Natural killer cell (primary cell): ENCODE results near the gene SDCBP2. TPM values are rescaled to one million over a fixed set of nuclear protein-coding genes. Genes with fewer than 3 reads are reported as not detected.
A peak's percentile ranks its signal among the peaks of the same experiment; 100 is the strongest.

Source experiments
- ATAC-seq, 3 donors: fragments of 150-1000 bp in 2 of 3; fragments of 200-7000 bp in 1 of 3; cut with Tn5 transposase; 1 replicate in 1 of 3; 2 replicates in 2 of 3; pipeline ENCODE4 v1.10.0; 2021; ENCODE audit warnings: mild to moderate bottlenecking in 2 of 3, moderate library complexity in 2 of 3
- DNase-seq, 2 donors: peaks; one replicate each; pipeline versions ENCODE4 v3.0.0 to v3.0.0-alpha.2; 2013 to 2021; ENCODE audit warnings: mixed read lengths in 1 of 2
- H3K27ac ChIP-seq: one replicate; pipeline ENCODE4 v1.5.1; 2013; ENCODE audit warnings: mild to moderate bottlenecking, low read length
- H3K27me3 ChIP-seq: one replicate; pipeline ENCODE4 v1.6.1; 2013; ENCODE audit warnings: low read length; ENCODE audit not compliant: control insufficient read depth, insufficient read depth
- H3K36me3 ChIP-seq: one replicate; pipeline ENCODE4 v1.6.1; 2013; ENCODE audit warnings: low read length; ENCODE audit not compliant: control insufficient read depth, insufficient read depth
- H3K4me1 ChIP-seq: one replicate; pipeline ENCODE4 v1.6.1; 2013; ENCODE audit warnings: low read length; ENCODE audit not compliant: control insufficient read depth, insufficient read depth
- H3K4me3 ChIP-seq: one replicate; pipeline ENCODE4 v1.5.1; 2013; ENCODE audit warnings: low read length
- H3K9me3 ChIP-seq: one replicate; pipeline ENCODE4 v1.6.1; 2013; ENCODE audit warnings: low read length; ENCODE audit not compliant: control insufficient read depth, insufficient read depth
- H3K27ac Mint-ChIP-seq, 2 donors: one replicate each; pipeline ENCODE4 v1.8.0; 2022; ENCODE audit warnings: mild to moderate bottlenecking in 2 of 2, mixed read lengths in 2 of 2, moderate library complexity in 1 of 2
- H3K27me3 Mint-ChIP-seq, 2 donors: one replicate each; pipeline ENCODE4 v1.8.0; 2022; ENCODE audit warnings: low read depth in 2 of 2, mixed read lengths in 2 of 2
- H3K36me3 Mint-ChIP-seq: one replicate; pipeline ENCODE4 v1.8.0; 2022; ENCODE audit warnings: mixed read lengths
- H3K4me1 Mint-ChIP-seq, 2 donors: one replicate each; pipeline ENCODE4 v1.8.0; 2022; ENCODE audit warnings: mixed read lengths in 2 of 2
- H3K4me3 Mint-ChIP-seq: one replicate; pipeline ENCODE4 v1.8.0; 2022; ENCODE audit warnings: mild to moderate bottlenecking, moderate library complexity, mixed read lengths
- H3K9me3 Mint-ChIP-seq, 2 donors: one replicate each; pipeline ENCODE4 v1.8.0; 2022; ENCODE audit warnings: mixed read lengths in 2 of 2
- WGBS: methylation state at CpG from one replicate; pipeline ENCODE4 v1.1.7; 2013; ENCODE audit warnings: missing lambda C conversion rate; ENCODE audit not compliant: insufficient coverage; 5-methylcytosine and 5-hydroxymethylcytosine counted together
- intact Hi-C: fragments of 100-400 bp; cut with micrococcal nuclease; formaldehyde crosslinking; loops from one replicate; pipeline ENCODE4 v1.14.2; 2022
- total RNA-seq, 4 donors: library from RNA; stranded (reverse); fragments of 120-200 nt in 1 of 4; gene quantifications; one replicate each; pipeline versions ENCODE4 v1.2.3 to v1.2.4, GENCODE V29; 2013 to 2022
- TF ChIP-seq, protein P1 (sequence below): fragments of 200-600 bp; IDR thresholded peaks from one replicate; pipeline ENCODE4 v1.8.0; 2022; ENCODE audit warnings: antibody characterized with exemption

SDCBP2 gene
- total RNA-seq, 3 donors from 2014 or later (not counting 1 experiment from before 2014, with no cell fraction given): 2.0 to 2.7 (median 2.6) TPM

DNA sequence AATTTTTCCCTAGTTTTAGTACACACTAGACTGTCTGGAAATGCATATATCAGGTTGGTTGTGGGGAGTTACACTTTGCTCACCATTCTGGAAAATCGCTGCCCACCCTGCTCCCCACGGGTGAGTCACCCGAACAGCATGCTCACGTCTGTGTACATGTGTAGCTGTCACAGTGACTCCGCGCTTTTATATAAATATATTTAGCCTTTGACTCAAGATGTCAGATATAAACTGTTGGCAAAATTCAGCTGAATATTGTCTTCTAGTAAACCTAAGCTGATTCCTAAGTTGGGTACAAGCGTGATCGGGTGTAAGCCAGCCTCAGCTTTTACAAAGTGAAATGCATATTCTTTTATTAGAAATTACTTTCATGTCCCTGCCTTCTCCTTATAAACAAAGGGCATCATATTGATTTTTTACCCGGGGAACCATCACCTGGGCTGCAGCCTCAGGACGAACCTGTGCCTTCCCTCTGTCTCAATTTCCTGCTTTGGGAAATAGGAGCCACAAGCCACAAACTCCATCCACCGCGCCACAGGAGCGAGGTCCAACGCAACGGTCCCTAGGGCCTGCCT is 4.3 kb downstream of the SDCBP2 start:
- Histone ChIP-seq H3K9me3 (no peaks in the 10 kb centered on the region), H3K27me3 (no peaks in the 10 kb centered on the region), H3K4me1 (peaks cover 17% of the 10 kb centered on the region), H3K27ac (peak overlapping the region; percentile 94), H3K36me3 (no peaks in the 10 kb centered on the region), H3K4me3 (peak overlapping the region; percentile 76)
- no peak overlapping the region for H3K4me3 Mint-ChIP-seq
- intact Hi-C loops: loop anchor here (1.0 kb wide), 2 partner anchors 11 to 69 kb away; partner anchors contain the start of gene FKBP1A
- 20% methylated on average over 14 of the region's 15 CpGs for WGBS
- H3K9me3 Mint-ChIP-seq: no peaks in the 10 kb centered on the region
- peaks cover 0 to 5% of the 10 kb centered on the region in 2 donors for H3K4me1 Mint-ChIP-seq
- TF ChIP-seq, protein P1, sequence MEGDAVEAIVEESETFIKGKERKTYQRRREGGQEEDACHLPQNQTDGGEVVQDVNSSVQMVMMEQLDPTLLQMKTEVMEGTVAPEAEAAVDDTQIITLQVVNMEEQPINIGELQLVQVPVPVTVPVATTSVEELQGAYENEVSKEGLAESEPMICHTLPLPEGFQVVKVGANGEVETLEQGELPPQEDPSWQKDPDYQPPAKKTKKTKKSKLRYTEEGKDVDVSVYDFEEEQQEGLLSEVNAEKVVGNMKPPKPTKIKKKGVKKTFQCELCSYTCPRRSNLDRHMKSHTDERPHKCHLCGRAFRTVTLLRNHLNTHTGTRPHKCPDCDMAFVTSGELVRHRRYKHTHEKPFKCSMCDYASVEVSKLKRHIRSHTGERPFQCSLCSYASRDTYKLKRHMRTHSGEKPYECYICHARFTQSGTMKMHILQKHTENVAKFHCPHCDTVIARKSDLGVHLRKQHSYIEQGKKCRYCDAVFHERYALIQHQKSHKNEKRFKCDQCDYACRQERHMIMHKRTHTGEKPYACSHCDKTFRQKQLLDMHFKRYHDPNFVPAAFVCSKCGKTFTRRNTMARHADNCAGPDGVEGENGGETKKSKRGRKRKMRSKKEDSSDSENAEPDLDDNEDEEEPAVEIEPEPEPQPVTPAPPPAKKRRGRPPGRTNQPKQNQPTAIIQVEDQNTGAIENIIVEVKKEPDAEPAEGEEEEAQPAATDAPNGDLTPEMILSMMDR: no peak
- peaks cover 11 to 13% of the 10 kb centered on the region in 2 donors for H3K27me3 Mint-ChIP-seq
- DNase-seq: peak; percentile 37 to 53
- peak in 1 of 3 donors; percentile 36 for ATAC-seq
- no peak overlapping the region for H3K27ac Mint-ChIP-seq
- H3K36me3 Mint-ChIP-seq: no peaks in the 10 kb centered on the region

DNA sequence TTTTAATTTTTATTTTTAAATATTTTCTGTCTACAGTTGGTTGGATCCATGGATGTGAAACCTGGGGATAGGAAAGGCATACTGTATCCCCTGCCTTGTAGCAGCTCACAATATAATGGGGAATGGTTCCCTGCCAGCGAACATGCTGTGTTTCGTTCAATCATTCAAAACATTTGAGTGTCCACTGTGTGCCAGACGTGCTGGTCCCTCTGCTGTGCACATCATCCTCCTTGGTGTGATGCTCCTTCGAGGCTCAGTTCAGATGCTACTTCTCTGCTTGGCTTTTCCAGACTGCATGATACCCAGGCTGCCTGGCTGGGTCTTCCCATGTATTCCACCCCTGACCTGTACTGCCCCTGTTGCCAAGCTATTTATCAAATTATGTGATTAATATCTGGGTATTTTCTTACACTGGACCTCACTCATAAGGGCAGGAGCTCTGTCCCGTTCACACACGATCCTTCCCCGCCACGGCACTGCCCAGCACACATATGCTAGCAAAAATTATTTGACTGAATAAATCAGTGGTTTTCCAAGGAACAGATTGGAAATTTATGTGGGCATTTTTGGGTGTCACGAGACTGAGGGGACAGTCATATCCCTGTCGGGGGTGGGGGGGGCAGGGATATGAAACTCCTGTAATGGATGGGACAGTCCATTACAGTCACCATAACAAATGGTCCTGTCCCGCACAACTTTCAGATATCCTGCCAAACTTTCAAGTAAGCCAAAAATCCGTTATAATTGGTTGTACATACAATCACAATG is 4.9 kb downstream of the SDCBP2 start:
- Histone ChIP-seq H3K4me3 (no peak overlapping the region), H3K4me1 (peaks cover 17% of the 10 kb centered on the region), H3K27me3 (no peaks in the 10 kb centered on the region), H3K36me3 (no peaks in the 10 kb centered on the region), H3K27ac (no peak overlapping the region), H3K9me3 (no peaks in the 10 kb centered on the region)
- intact Hi-C loops: no loop called here
- TF ChIP-seq, protein P1: no peak
- Mint-ChIP-seq H3K9me3 (no peaks in the 10 kb centered on the region), H3K36me3 (no peaks in the 10 kb centered on the region), H3K27me3 (peaks cover 11 to 13% of the 10 kb centered on the region in 2 donors), H3K4me3 (no peak overlapping the region), H3K4me1 (no peaks in the 10 kb centered on the region), H3K27ac (no peak overlapping the region)
- no peak for DNase-seq
- no peak for ATAC-seq
- 92% methylated on average over 12 of the region's 12 CpGs for WGBS

DNA sequence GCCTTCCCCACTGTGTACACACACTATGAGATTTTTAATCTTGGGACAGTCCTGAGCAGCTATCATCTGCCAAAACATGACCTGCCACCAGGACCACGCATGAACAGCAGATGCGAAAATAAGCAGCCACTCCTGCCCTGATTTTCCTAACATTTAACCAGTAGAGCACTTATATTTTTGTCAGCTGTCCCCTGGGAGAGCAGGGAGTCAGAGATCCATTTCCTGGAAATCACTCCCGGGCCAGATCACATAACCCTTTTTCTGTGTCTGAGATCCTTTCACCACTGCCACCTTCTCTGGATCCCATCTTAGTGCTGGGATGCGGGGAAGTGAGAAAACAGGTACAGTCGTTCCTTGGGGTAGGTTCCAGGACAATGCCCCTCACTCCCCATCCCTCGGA is 5.7 kb downstream of the SDCBP2 start:
- no peak overlapping the region for H3K4me3 ChIP-seq
- no peaks in the 10 kb centered on the region for H3K36me3 Mint-ChIP-seq
- DNase-seq: no peak
- H3K27me3 Mint-ChIP-seq: peaks cover 11 to 16% of the 10 kb centered on the region in 2 donors
- intact Hi-C loops: no loop called here
- H3K9me3 ChIP-seq: no peaks in the 10 kb centered on the region
- H3K36me3 ChIP-seq: no peaks in the 10 kb centered on the region
- ATAC-seq: no peak
- H3K27ac Mint-ChIP-seq: peak overlapping the region; percentile 70 to 72
- H3K27me3 ChIP-seq: no peaks in the 10 kb centered on the region
- TF ChIP-seq, protein P1: no peak
- WGBS: 82% methylated on average over 6 of the region's 6 CpGs
- no peak overlapping the region for H3K27ac ChIP-seq
- no peaks in the 10 kb centered on the region for H3K9me3 Mint-ChIP-seq
- H3K4me3 Mint-ChIP-seq: no peak overlapping the region
- H3K4me1 ChIP-seq: peaks cover 17% of the 10 kb centered on the region
- H3K4me1 Mint-ChIP-seq: no peaks in the 10 kb centered on the region
